AG09319 (cell line): ENCODE data around the gene ARX.

Experiments used
- DNase-seq: peaks from one replicate; pipeline ENCODE4 v3.0.0-alpha.2; 2010; ENCODE audit warnings: low read depth; ENCODE audit errors: extremely low read depth
- CTCF ChIP-seq: IDR thresholded peaks from 2 replicates; pipeline ENCODE4 v1.5.1; 2011; ENCODE audit warnings: low read depth, mild to moderate bottlenecking, inconsistent platforms, low read length, moderate library complexity

ARX gene

GRCh38 chrX:25012433-25012735 lies 3.4 kb downstream of the ARX start:
- no peak for DNase-seq
- no peak for TF ChIP-seq CTCF

DNA sequence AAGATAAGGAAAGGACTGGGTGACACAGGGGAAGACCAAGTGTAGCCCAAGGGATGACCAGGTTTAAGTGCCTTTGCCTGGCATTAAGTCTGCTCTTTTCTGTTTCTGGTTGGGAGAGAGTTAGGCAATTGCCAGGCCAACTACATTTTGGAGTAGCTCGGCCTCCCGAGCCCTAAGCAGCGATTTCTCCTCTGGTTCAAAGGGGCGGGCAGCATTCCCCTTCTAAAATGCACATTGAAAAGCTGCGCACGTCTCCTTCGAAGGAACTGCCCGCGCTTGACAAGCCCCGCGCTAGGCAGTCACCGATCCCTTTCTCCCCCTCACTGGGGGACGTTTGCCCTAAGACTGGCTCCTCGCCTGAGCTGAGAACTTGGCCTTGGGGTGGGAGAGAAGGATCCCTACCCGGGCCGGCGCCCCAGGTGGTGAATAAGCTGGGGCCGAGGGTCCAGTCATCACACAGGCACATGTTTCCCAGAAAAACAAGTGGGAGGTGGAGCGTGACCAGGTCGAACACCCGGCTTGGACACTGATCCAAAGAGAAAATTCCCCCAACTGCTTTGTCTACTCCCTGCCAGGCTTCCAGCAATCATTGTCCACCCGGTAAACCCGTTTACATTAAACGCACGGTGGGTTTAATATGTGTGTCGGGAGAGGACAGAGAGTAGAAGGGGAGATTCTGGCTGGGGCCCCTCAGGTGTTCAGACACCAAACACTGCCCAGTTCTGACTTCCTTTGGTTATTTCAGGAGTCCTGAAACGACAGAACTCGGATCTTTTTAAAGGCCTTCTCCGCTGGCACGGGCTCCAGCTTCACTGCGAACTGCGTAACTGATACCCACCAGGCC lies 4.0 kb downstream of the ARX start:
- TF ChIP-seq CTCF = no peak
- no peak for DNase-seq

DNA sequence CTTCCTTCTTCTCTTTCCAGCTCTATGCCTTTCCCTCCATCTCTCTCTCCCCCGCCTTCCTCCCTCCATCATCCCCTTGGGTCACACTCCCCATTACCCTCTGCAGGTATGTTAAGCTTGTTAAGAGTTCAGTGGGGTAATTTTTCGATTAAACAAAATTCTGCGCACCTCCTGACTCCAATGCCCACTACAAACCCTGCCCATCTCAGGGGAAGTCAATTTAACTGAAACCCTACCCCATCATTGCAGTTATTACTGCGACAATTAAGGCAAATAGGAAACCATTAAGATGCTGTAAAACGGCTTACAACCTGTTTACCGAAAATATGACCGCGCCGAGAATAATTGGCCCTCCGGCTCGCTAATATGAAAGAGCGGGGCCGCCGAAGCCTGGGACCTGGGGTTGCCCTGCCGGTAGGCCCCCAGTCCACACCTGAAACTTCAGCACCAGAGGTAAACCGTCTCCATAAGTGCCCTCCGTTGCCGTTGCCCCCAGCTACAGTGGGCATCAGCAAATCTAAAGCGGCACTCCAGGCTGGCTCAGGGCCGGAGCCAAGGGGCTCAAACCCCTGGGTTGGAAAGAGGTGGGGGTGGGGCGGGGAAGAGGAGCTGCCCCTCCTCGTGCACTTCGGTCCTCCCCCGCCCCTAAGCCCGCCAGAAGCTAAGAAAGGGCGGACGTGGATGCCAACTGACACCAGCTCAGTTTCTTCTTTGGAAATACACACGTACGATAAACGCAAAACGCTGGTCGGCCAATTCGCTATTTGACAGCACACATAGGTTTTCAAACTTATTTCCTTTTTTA lies 4.8 kb downstream of the ARX start:
- TF ChIP-seq CTCF = no peak
- no peak for DNase-seq

DNA sequence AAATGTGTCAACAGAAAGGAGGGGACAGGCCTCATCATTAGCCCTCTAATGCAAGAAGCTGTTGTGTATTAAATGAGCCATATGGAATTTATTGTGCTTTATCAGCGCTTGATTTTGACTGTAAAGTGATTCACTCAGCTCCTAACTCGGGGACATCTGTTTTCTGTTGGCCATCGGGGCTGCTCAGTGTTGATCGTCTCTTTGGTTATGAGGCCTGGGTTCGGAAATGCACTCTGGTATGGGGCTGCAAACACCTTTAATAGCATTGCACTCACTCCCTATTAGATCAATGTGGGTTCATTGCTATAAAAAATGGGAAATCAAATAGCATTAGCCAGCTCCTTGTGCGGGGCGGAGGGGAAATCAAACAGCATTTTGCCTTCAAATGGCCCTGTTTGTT lies 6.4 kb downstream of the ARX start:
- no peak for TF ChIP-seq CTCF
- no peak for DNase-seq

GRCh38 chrX:25007059-25008053 lies 8.4 kb downstream of the ARX start:
- no peak for TF ChIP-seq CTCF

DNA sequence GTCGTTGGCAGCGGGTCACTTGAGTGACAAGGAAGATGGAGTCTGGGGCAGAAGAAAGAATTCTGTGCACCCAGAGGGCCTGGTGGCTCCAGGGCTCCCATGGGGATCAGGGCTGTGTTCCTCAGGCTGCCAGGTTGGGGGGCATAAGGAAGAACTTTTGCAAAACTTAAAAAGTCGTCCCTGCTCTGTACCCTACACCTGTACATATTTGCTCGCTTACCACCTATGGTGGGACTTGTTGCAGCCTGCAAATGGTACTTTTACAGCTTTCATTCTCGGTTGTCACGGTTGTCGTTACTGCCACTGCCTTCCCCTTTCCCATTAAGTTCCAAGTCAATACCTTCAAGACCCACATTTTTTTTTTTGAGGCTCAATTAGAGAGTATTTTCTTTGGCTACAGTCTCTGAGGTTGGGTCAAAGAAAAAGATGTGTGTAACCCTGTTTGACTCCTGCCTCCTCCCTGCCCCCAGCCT lies 9.1 kb downstream of the ARX start:
- DNase-seq = no peak
- no peak for TF ChIP-seq CTCF

More at GRCh38 chrX:25007059-25008053, 8.4 kb downstream of the ARX start:
- no peak for DNase-seq
